KOPT-K1 (cell line): ENCODE measurements around the gene NFIA.

ENCODE experiments used
- H3K27ac ChIP-seq: fragments of 200-600 bp; sonication (generic); 2 replicates; pipeline ENCODE4 v1.5.1; 2016; ENCODE audit warnings: antibody characterized with exemption, mild to moderate bottlenecking, low read depth, low read length; ENCODE audit not compliant: poor library complexity, severe bottlenecking
- H3K36me3 ChIP-seq: fragments of 200-600 bp; sonication (generic); 2 replicates; pipeline ENCODE4 v1.5.1; 2017; ENCODE audit warnings: antibody characterized with exemption, mild to moderate bottlenecking, low read length, moderate library complexity; ENCODE audit not compliant: insufficient read depth
- H3K9me3 ChIP-seq: fragments of 200-600 bp; sonication (generic); 2 replicates; pipeline ENCODE4 v1.5.1; 2017; ENCODE audit warnings: antibody characterized with exemption, low read length, mild to moderate bottlenecking; ENCODE audit not compliant: insufficient read depth, poor library complexity, severe bottlenecking

NFIA gene

GRCh38 chr1:61322769-61323168 is 240.4 kb downstream of the NFIA start:
- no peak overlapping the region for H3K27ac ChIP-seq
- no peaks in the 10 kb centered on the region for H3K9me3 ChIP-seq

GRCh38 chr1:61323681-61324328 is 241.4 kb downstream of the NFIA start:
- Histone ChIP-seq H3K27ac (no peak overlapping the region), H3K9me3 (no peaks in the 10 kb centered on the region), H3K36me3 (no peaks in the 10 kb centered on the region)

More at GRCh38 chr1:61322769-61323168, 240.4 kb downstream of the NFIA start:
- no peaks in the 10 kb centered on the region for H3K36me3 ChIP-seq

GRCh38 chr1:61326713-61327112 is 244.4 kb downstream of the NFIA start:
- no peaks in the 10 kb centered on the region for H3K36me3 ChIP-seq
- no peaks in the 10 kb centered on the region for H3K9me3 ChIP-seq
- no peak overlapping the region for H3K27ac ChIP-seq

GRCh38 chr1:61327436-61327835 is 245.1 kb downstream of the NFIA start:
- Histone ChIP-seq H3K27ac (no peak overlapping the region), H3K36me3 (no peaks in the 10 kb centered on the region), H3K9me3 (no peaks in the 10 kb centered on the region)

- no peak overlapping the region for H3K27ac ChIP-seq
- no peaks in the 10 kb centered on the region for H3K36me3 ChIP-seq
- no peaks in the 10 kb centered on the region for H3K9me3 ChIP-seq
These were observed 247.2 kb downstream of the NFIA start for GRCh38 chr1:61329556-61329955.

GRCh38 chr1:61330018-61330417 is 247.7 kb downstream of the NFIA start:
- H3K36me3 ChIP-seq = no peaks in the 10 kb centered on the region
- H3K27ac ChIP-seq = no peak overlapping the region
- H3K9me3 ChIP-seq = no peaks in the 10 kb centered on the region

- no peaks in the 10 kb centered on the region for H3K9me3 ChIP-seq
- no peaks in the 10 kb centered on the region for H3K36me3 ChIP-seq
- no peak overlapping the region for H3K27ac ChIP-seq
These were observed 248.2 kb downstream of the NFIA start for GRCh38 chr1:61330571-61330970.

GRCh38 chr1:61332196-61332753 is 249.9 kb downstream of the NFIA start:
- no peaks in the 10 kb centered on the region for H3K9me3 ChIP-seq
- no peaks in the 10 kb centered on the region for H3K36me3 ChIP-seq
- H3K27ac ChIP-seq = no peak overlapping the region

- no peaks in the 10 kb centered on the region for H3K36me3 ChIP-seq
- no peak overlapping the region for H3K27ac ChIP-seq
- H3K9me3 ChIP-seq = no peaks in the 10 kb centered on the region
These were observed 250.4 kb downstream of the NFIA start for GRCh38 chr1:61332796-61333195.

- no peaks in the 10 kb centered on the region for H3K9me3 ChIP-seq
- no peaks in the 10 kb centered on the region for H3K36me3 ChIP-seq
- H3K27ac ChIP-seq = no peak overlapping the region
These were observed 252.6 kb downstream of the NFIA start for GRCh38 chr1:61334718-61335589.

- Histone ChIP-seq H3K9me3 (no peaks in the 10 kb centered on the region), H3K36me3 (no peaks in the 10 kb centered on the region), H3K27ac (no peak overlapping the region)
These were observed 254.7 kb downstream of the NFIA start for GRCh38 chr1:61337037-61337436.

- Histone ChIP-seq H3K27ac (no peak overlapping the region), H3K9me3 (no peaks in the 10 kb centered on the region), H3K36me3 (no peaks in the 10 kb centered on the region)
These were observed 255.1 kb downstream of the NFIA start for GRCh38 chr1:61337441-61337951.

- Histone ChIP-seq H3K36me3 (no peaks in the 10 kb centered on the region), H3K9me3 (no peaks in the 10 kb centered on the region), H3K27ac (no peak overlapping the region)
These were observed 255.9 kb downstream of the NFIA start for GRCh38 chr1:61337981-61338848.

GRCh38 chr1:61338899-61339298 is 256.5 kb downstream of the NFIA start:
- Histone ChIP-seq H3K36me3 (no peaks in the 10 kb centered on the region), H3K9me3 (no peaks in the 10 kb centered on the region), H3K27ac (no peak overlapping the region)
